Mesothelial cell of epicardium (in vitro differentiated cells): ENCODE measurements around the gene TOR4A. TPM values are rescaled to one million over a fixed set of nuclear protein-coding genes. Genes with fewer than 3 reads are reported as not detected.

Experiments
- DNase-seq, 2 experiments: peaks; one replicate each; pipeline ENCODE4 v3.0.0; 2021; ENCODE audit warnings: low spot score in 2 of 2; ENCODE audit not compliant: unreplicated experiment in 2 of 2
- H3K27ac Mint-ChIP-seq: 2 replicates; pipeline ENCODE4 v1.8.0; 2021; ENCODE audit warnings: mixed read lengths
- H3K27me3 Mint-ChIP-seq: 2 replicates; pipeline ENCODE4 v1.8.0; 2021; ENCODE audit warnings: low read depth, mixed read lengths
- H3K36me3 Mint-ChIP-seq: 2 replicates; pipeline ENCODE4 v1.8.0; 2021; ENCODE audit warnings: mixed read lengths
- H3K4me1 Mint-ChIP-seq: 2 replicates; pipeline ENCODE4 v1.8.0; 2021; ENCODE audit warnings: mixed read lengths
- H3K4me3 Mint-ChIP-seq: 2 replicates; pipeline ENCODE4 v1.8.0; 2021; ENCODE audit warnings: mild to moderate bottlenecking, moderate library complexity, mixed read lengths
- H3K9me3 Mint-ChIP-seq: 2 replicates; pipeline ENCODE4 v1.8.0; 2021; ENCODE audit warnings: mixed read lengths
- total RNA-seq: library from RNA; stranded (reverse); gene quantifications from 3 replicates; pipeline ENCODE4 v1.2.1, GENCODE V29; 2021
- TF ChIP-seq, protein P1 (sequence below): fragments of 200-600 bp; sonication (generic); IDR thresholded peaks from one replicate; pipeline ENCODE4 v1.5.0; 2021; ENCODE audit warnings: antibody characterized with exemption; ENCODE audit not compliant: unreplicated experiment

Gene TOR4A
- total RNA-seq, 1 donor from 2014 or later = 6.5 TPM

DNA sequence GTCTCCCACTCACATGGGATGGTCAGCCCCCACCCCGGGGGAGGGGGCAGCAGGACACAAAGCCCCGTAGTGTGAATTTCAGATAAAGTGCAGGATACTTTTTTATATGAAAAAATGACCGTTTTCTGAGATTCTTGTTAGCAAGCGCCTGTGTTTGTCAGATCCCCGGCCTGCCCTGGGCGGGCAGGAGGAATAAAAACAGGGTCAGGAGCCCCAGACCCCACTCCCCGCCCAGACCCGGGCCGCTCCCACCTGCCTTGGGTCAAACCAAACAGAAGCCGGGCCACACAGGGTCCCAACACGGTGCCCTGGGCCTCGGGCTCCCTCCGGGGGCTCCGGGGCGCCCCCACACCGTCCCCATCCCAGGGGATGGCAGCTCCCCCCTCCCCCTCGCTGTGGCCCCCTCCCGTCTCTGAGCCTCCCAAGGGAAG lies 38.1 kb downstream of the TOR4A start:
- Mint-ChIP-seq H3K4me1 (peaks cover 7% of the 10 kb centered on the region), H3K27me3 (no peaks in the 10 kb centered on the region), H3K9me3 (no peaks in the 10 kb centered on the region), H3K27ac (no peak overlapping the region), H3K4me3 (peak overlapping the region; percentile 28), H3K36me3 (no peaks in the 10 kb centered on the region)
- TF ChIP-seq, protein P1, sequence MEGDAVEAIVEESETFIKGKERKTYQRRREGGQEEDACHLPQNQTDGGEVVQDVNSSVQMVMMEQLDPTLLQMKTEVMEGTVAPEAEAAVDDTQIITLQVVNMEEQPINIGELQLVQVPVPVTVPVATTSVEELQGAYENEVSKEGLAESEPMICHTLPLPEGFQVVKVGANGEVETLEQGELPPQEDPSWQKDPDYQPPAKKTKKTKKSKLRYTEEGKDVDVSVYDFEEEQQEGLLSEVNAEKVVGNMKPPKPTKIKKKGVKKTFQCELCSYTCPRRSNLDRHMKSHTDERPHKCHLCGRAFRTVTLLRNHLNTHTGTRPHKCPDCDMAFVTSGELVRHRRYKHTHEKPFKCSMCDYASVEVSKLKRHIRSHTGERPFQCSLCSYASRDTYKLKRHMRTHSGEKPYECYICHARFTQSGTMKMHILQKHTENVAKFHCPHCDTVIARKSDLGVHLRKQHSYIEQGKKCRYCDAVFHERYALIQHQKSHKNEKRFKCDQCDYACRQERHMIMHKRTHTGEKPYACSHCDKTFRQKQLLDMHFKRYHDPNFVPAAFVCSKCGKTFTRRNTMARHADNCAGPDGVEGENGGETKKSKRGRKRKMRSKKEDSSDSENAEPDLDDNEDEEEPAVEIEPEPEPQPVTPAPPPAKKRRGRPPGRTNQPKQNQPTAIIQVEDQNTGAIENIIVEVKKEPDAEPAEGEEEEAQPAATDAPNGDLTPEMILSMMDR = no peak
- DNase-seq = peak in 1 of 2 experiments; percentile 39

DNA sequence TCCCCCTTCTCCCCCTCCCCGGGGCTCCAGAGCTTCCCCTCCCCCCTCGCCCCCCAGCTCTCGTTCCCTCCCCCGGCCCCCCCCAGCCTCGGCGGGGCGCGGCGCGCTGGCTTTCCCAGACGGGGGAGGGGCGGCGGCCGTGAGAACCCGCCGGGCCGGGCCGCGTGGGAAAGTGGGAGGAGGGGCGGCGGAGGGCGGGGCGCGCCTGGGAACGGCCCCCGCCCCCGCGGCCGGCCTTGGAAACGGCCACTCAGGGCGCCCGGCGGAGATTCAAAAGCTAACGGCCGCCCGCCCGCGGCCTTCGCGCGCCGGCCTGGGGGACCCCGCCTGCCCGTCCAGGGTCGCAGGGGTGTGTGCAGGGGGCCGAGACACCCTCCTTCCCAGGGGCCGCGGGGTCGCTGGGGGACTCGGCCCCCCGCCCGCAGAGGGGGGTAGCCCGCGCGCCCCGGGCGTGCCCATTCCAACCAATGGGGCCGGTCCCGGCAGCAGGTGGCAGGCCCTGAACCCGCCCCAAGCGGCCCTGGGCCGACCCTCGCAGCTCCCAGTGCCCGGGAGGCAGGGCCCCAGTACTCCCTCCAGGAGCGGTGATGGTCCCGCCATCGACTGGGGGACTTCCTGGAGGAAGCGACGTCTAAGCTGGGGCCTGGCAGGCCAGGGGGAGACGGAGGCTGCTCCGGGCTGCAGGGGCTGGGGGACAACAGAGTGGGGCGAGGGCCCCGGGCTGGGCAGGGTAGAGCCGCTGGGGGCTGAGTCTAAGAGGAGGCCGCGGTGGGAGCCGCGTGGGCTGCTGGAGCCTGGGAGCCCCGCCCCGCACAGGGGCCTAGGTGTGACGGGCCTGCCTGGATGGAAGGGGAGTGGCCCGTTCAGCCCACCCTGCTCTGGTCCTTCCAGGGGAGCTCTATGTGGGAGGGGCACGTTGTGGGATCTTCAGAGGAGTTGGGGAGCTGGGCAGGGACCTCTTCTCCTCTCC lies 38.8 kb downstream of the TOR4A start:
- H3K4me3 Mint-ChIP-seq = peak overlapping the region; percentile 22
- TF ChIP-seq, protein P1 = no peak

DNA sequence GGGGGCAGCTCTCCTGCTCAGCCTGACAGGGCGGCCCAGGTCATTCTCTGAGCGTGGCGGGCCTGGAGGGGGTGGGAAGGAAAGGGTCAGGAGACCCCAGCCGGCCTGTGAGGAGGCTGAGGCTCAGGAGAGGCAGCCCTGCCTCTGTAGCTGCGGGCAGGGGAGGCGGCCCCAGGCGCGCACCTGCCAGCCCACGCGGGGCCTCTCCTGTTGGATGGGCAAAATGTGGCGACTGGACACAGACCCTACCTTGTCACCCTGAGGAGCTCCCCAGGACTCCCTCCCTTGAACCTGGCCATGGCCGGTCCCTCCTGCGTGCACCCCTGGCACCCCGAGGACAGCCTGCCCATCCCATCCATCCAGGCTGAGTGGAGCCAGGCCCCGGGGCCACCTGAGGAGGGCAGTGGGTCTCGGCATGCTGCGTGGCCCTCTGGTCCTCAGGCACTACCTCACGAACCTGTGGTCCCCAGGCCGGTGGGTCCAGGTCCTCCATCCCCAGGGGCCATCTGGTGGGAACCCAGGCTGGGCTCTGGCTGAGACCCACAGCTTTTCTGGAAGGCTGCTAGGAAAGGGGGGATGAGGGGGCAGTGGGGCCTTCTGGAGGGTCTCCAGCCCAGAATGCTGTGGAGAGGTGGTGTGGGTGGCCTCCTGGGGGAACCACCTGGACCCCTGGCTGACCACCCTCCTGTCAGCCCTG lies 39.6 kb downstream of the TOR4A start:
- peak in 1 of 2 experiments; percentile 36 for DNase-seq
- peaks cover 7% of the 10 kb centered on the region for H3K4me1 Mint-ChIP-seq
- no peaks in the 10 kb centered on the region for H3K9me3 Mint-ChIP-seq
- TF ChIP-seq, protein P1 = no peak
- H3K27ac Mint-ChIP-seq = no peak overlapping the region
- no peaks in the 10 kb centered on the region for H3K27me3 Mint-ChIP-seq
- peak overlapping the region; percentile 22 for H3K4me3 Mint-ChIP-seq
- H3K36me3 Mint-ChIP-seq = no peaks in the 10 kb centered on the region

More for the DNA sequence above, 38.8 kb downstream of the TOR4A start:
- Mint-ChIP-seq H3K27me3 (no peaks in the 10 kb centered on the region), H3K27ac (no peak overlapping the region), H3K4me1 (peaks cover 7% of the 10 kb centered on the region), H3K36me3 (no peaks in the 10 kb centered on the region), H3K9me3 (no peaks in the 10 kb centered on the region)
- DNase-seq = peak; percentile 49 to 65

DNA sequence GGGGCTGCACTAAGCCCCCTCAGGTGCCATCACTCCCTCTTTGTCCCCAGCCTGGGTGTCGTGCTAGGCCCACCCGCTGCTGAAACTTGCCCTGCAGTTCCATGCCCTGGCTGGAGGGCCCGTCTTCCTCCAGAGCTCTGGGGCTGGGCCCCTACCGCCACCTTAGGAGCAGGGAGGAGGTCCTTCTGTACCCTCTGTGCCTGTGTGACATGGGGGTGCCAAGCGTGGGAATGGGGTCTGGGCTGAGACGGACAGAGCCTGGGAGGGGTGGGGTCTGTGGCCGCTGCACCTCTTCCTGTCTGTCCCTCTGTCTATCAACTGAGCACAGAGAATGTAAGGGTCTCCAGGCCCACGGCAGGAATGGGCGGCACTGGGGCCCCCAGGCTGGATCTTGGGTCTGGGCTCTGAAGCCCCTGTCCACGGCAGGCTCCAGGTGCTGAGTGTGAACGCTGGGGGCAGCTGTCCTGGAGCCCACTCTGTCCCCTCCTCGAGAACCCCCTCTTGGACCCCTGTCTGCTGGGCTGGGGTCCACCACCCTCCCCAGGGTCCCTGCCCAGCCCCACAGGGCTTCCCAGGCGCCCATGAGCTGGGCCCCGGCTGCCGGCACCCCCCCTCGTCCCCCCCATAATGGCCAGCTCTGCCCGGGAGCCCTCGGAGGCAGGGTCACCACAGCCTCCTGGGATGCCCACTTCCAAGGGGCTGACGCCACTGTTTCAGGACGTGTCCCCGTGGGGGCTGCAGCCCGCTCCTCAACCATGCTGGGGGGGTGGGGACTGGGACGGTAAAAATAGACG lies 40.4 kb downstream of the TOR4A start:
- TF ChIP-seq, protein P1 = no peak
- no peaks in the 10 kb centered on the region for H3K9me3 Mint-ChIP-seq
- peaks cover 7% of the 10 kb centered on the region for H3K4me1 Mint-ChIP-seq
- no peaks in the 10 kb centered on the region for H3K27me3 Mint-ChIP-seq
- no peak overlapping the region for H3K27ac Mint-ChIP-seq
- H3K4me3 Mint-ChIP-seq = no peak overlapping the region
- no peaks in the 10 kb centered on the region for H3K36me3 Mint-ChIP-seq
- DNase-seq = peak in 1 of 2 experiments; percentile 35

DNA sequence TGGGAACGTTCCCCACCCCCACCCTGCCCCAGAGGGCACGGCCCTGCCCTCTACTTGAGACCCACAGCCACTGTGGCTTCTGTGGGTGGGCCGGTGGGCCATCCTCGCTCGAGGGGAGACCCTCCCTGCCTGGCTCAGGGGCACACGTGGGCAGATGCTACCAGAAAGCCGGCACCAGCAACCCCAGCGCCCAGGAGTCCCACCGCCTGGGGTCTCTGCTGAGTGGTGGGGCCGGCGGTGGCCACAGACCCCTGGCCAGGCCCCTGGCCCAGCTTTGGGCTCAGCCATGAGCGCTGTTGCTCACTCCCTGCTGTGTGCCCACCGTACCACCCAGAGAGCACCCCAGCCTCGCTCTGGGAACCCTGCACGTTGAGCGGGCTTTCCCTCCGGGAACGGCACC lies 41.1 kb downstream of the TOR4A start:
- no peak overlapping the region for H3K27ac Mint-ChIP-seq
- no peaks in the 10 kb centered on the region for H3K9me3 Mint-ChIP-seq
- H3K27me3 Mint-ChIP-seq = no peaks in the 10 kb centered on the region
- no peak overlapping the region for H3K4me3 Mint-ChIP-seq
- peaks cover 4% of the 10 kb centered on the region for H3K4me1 Mint-ChIP-seq
- H3K36me3 Mint-ChIP-seq = no peaks in the 10 kb centered on the region
- TF ChIP-seq, protein P1 = no peak
- DNase-seq = peak in 1 of 2 experiments; percentile 17
